SK-MEL-5 (cell line): Measurements from ENCODE around the gene RTKN. TPM values are rescaled to one million over a fixed set of nuclear protein-coding genes. Genes with fewer than 3 reads are reported as not detected.
"Not testable (repeated sequence)": the region's sequence is repeated elsewhere in the genome, so short reads cannot be mapped to it uniquely, and the experiment has no call there.

Source experiments
- DNase-seq: peaks from one replicate; pipeline ENCODE4 v3.0.0-alpha.2; 2016; ENCODE audit warnings: low read depth, low spot score
- in situ Hi-C: cut with HindIII; loops from 2 replicates; pipeline ENCODE4 v1.10.0; 2016; ENCODE audit warnings: low sequenced_read_pairs, high pct_unique_total_duplicates, low pct_unique_long_range_greater_than_20kb
- polyA plus RNA-seq, 2 experiments: library from polyadenylated mRNA; depleted of rRNA; stranded (reverse); fragments of >200 nt; gene quantifications; 2 replicates each; pipeline ENCODE4 v1.2.3, GENCODE V29; 2015
- total RNA-seq: library from RNA; depleted of rRNA; stranded (reverse); fragments of >200 nt; shearing (Covaris generic); gene quantifications from 2 replicates; pipeline ENCODE4 v1.2.3, GENCODE V29; 2014; rRNA removed

RTKN gene, protein sequence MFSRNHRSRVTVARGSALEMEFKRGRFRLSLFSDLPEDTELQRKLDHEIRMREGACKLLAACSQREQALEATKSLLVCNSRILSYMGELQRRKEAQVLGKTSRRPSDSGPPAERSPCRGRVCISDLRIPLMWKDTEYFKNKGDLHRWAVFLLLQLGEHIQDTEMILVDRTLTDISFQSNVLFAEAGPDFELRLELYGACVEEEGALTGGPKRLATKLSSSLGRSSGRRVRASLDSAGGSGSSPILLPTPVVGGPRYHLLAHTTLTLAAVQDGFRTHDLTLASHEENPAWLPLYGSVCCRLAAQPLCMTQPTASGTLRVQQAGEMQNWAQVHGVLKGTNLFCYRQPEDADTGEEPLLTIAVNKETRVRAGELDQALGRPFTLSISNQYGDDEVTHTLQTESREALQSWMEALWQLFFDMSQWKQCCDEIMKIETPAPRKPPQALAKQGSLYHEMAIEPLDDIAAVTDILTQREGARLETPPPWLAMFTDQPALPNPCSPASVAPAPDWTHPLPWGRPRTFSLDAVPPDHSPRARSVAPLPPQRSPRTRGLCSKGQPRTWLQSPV
- 56.1 and 59.5 TPM in 2 replicates for total RNA-seq
- polyA plus RNA-seq (2015; cell fraction: cytosol; rRNA removed) = 69.4 and 76.8 TPM in 2 replicates
- polyA plus RNA-seq (2015; cell fraction: nucleus; rRNA removed) = 203 and 204 TPM in 2 replicates

DNA sequence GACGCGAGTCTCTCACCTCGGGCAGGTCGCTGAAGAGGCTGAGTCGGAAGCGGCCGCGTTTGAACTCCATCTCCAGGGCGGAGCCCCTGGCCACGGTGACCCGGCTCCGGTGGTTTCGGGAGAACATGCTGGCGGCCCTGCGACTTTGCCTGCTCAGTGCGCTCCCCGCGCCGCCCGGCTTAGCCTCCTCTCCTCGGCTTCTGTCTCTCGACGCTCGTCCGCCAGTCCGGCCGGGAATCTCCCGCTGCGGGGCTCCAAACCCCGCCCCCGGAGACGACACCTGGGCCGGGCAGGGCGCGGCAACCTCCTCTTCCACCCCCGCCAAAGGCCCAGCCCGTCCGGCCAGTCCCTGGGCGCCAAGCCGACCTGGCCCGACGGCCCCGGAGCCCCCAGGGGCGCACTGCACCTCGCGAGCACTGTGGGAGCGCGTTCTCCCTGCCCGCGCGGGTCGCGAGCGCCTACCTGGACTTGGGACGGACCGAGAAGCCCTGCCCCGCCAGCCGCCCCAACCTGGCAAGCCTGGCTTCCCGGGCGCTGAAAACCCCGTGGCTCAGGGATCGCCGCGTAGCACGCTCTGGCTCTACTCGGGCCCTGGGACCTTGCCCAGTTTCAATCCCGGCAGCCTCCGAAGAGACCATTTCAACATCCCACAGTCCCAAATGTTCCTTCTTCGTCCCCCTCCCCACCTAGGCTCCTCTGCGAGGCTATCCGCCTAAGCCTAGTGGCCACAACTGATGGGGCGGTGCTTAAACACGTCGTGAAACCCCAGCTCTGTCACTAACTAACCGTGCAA, at the start of gene RTKN:
Gene RTKN (minus strand): TSS at position 248 of the 793 bp plus-strand sequence. CDS start 121 bp downstream, at position 127.
- in situ Hi-C loops = no loop called here
- no peak for DNase-seq

DNA sequence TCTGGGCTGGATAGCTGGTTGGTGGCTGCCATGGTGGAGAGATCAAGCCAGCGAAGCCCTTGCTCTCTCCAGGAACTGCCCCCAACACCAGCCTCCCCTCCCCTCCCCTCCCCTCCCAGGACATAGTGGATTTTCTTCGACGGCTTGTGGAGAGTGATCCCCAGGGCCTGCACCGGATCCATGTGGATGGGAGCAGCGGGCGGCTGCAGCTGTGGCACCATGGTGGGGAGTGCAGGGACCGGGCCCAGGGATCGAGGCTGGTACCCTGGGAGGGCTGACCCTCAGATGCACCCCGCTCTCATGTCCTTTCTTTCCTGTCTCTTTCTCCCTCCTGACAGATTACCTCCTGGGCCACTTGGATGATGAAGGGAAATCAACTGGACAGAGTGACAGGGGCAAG, 48.2 kb upstream of the RTKN start:
- in situ Hi-C loops = no loop called here
- no peak for DNase-seq

DNA sequence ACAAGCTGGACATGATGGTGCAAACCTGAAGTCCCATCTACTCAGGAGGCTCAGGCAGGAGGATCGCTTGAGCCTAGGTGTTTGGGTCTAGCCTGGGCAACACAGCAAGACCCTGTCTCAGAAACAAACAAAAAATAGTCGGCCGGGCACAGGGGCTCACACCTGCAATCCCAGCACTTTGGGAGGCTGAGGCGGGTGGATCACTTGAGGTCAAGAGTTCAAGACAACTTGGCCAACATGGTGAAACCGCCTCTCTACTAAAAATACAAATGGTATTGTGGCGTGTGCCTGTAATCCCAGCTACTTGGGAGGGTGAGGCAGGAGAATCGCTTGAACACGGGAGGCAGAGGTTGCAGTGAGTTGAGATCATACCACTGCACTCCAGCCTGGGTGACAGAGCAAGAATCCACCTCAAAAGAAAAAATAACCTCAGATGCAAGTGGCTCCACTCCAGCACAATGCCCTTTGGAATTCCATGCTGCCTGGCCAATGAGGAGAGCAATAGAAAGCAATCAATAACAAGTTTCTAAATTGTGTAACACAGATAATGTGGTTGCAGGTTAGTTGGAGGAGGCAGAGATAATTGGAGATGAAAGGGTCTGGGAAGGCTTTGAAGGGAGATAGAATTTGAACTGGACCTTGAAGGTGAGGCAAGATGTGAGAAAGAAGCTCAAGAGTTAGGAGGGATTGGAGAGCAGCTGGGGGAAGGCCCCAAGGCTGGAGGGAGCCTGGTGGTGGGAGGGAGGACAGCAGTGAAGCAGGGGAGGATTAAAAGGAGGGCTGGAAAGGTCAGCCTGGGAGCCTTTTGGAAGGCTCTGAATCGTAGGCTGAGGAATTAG, 47.1 kb upstream of the RTKN start:
- in situ Hi-C loops = no loop called here
- DNase-seq = no peak

DNA sequence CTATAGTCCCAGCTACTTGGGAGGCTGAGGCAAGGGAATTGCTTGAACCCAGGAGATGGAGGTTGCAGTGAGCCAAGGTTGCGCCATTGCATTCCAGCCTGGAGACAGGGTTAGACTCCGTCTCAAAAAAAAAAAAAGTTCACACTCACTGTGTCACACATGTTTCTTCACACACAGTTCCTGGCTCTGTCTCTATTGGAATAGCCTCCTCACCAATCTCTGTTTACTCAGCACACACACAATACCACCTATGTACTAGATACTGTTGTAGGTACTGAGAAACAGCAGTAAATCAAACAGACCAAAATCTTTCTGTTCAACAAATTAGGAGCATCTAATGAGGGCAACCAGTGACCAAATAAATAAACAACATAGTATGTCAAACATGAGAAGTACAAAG, 44.4 kb upstream of the RTKN start:
- DNase-seq = no peak
- in situ Hi-C loops = no loop called here

DNA sequence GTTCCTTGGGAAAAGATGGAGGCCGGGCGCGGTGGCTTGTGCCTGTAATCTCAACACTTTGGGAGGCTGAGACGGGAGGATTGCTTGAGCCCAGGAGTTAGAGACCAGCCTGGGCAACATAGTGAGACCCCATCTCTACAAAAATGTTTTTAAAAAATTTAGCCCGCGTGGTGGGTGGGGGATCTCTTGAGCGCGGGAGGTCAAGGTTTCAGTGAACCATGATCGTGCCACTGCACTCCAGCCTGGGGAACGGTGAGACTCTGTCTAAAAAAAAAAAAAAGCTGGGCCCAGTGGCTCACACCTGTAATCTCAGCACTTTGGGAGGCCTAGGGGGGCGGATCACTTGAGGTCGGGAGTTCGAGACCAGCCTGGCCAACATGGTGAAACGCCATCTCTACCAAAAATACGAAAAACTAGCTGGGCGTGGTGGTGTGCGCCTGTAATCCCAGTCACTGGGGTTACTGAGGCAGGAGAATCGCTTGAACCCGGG, 42.0 kb upstream of the RTKN start:
- DNase-seq, in situ Hi-C loops: not testable (repeated sequence)

DNA sequence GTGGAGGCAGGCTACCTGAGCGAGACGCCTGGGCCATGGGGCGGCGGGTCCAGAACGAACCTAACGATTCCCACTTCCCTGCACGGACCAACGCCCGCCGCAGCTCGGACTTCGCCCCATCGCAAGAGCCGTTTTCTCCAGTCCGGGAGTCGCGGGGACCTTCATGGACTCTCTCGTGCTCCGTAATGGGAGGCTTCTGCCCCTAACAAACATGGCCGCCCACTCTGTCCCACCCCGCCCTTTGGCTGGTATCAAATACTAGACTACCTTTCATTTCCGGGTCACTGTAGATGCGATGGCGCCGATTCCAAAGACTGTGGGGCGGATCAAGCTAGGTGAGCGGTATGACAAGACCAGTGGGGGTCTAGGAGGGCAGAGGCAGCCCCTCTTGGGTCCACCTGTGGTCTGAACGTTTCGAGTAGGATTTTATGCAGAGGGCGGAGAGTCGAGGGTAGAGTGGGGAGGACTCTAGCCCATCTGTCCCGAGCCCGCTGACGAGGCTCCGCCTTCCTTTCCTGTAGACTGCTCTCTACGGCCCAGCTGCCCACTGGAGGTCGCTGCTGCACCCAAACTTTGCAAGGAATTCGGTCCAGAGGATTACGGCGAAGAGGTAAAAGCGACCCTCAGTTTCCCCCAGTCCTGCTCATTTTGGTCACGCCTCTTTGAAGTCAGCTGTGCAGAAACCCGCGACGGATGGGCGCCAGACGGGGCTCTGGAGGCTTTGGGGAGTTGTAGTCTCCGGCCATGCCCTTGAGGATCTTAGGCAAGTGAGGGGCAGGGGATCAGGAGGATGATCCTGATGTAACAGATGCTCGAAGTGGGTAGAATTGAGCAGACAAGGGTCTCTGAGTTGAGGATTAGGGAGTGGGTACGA, 41.3 kb upstream of the RTKN start, which contains the start of the genes CCDC142 and TTC31:
Gene CCDC142 (minus strand): TSS at position 198 of the 874 bp plus-strand sequence. CDS start 161 bp downstream, at position 37.
Gene TTC31 (plus strand): TSS at position 281 of the 874 bp plus-strand sequence. CDS start 15 bp downstream, at position 296.
- peak; percentile 97 for DNase-seq
- in situ Hi-C loops = no loop called here

DNA sequence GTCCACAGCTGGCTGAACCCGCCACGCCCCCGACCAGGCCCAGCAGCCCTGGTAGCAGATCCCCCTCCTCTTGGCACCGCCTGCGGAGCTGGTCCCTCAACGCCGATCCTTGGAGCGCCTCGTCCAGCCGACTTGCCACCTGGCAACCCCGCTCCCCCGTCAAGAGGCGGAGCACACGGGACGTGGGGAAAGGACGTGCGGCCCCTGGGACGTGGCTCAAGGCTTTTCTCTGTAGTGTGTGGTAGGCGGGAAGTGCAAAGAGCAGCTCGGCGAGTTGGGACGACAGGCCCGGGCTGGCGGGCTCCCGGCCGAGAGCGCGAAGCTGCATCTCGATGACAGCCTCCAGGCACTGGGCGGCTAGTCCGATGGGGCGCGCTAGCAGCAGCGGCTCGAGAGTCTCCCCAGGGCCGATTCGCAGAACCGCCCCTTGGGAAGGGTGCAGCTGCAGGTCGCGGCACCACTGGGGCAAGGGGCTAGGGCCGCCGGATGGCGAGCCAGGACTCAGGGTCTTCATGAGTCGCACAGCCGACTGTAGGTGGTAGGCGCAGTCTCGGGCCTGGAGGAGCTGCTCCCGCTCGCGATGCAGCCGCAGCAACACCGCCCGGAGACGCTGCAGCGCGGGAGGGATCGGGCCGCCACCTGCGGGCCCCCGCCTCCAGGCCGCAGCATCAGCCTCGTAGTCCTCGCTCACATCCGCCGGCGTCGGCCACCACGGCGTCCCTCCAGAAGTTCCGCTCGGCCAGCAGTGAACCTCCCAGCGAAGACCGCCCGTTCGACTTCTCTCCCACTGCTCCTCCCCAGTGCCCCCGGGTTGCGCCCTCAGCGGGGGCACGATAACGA, 40.4 kb upstream of the RTKN start:
- no peak for DNase-seq
- in situ Hi-C loops = no loop called here

DNA sequence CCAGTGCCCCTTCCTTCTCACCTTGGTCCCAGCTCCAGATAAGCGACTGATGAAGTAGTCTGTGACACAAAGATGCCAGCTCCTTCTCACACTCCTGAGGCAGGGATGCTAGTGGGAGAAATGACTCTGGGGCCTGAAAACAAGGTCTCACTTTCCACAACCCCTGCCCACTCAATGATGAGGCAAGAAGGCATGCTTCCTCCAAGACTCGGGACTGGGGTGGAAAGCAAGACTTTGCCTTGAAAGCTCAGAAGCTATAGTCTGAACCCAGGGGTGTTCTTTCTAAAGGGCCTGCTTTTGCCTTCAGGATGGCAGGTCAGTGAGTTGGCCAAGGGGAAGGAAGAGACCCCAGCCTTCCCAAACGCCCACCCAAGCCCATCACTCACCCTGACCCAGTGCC, 39.7 kb upstream of the RTKN start:
- no peak for DNase-seq
- in situ Hi-C loops = no loop called here

DNA sequence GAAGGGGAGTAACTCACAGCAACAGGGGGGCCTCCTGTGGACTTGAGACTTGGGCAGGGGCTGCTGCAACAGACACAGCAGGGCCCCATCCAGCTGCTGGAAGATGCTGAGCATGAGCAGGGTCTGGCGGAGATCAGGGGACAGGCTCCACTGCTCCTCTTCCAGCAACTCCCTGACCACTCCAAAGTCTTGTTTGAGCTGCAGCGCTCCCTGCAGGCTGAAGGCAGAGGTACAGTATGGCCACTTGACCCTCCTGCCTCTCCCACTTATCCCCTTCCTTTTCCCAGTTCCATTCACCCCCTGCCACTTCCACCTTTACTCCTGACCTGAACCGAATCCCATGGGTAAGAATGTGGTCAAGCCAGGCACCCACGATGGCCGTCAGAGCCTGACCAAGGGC, 33.2 kb upstream of the RTKN start:
- DNase-seq = peak; percentile 53

DNA sequence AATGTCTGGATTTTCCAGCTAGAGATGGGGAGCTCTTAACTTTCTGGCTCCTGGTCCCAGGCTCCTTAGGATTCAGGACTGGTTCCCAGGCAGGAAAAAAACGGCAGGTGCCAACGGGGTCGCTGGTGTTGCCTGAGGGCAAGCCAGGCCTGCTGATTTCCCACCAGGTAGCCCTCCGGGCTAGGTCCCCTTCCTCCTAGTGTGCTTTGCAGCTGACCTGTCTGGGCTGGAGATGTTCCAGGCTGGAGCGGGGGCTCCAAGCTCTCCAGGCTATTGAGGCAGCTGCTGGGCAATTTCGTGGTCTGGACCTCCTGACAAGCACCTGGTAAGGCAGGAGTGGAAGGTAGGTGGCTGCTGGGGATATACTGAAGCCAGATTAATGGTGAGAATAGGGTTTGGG, 32.7 kb upstream of the RTKN start:
- in situ Hi-C loops = no loop called here
- no peak for DNase-seq

More for the DNA sequence above, 33.2 kb upstream of the RTKN start:
- in situ Hi-C loops = no loop called here

DNA sequence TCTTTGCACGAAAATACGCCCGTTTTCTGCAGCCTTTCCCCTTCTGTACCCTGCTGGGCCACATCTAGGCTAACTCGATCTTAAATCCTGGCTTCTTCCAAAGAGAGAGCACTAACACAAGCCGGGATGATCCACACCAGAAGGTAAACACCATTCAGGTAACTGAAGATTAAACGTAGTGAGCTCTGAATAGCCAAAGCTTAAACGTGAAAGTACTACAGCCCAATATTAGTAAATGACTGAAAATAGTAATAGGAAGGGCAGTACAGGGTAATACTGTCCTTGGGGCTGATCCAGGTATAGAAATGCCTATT, 31.2 kb upstream of the RTKN start:
- in situ Hi-C loops = no loop called here

DNA sequence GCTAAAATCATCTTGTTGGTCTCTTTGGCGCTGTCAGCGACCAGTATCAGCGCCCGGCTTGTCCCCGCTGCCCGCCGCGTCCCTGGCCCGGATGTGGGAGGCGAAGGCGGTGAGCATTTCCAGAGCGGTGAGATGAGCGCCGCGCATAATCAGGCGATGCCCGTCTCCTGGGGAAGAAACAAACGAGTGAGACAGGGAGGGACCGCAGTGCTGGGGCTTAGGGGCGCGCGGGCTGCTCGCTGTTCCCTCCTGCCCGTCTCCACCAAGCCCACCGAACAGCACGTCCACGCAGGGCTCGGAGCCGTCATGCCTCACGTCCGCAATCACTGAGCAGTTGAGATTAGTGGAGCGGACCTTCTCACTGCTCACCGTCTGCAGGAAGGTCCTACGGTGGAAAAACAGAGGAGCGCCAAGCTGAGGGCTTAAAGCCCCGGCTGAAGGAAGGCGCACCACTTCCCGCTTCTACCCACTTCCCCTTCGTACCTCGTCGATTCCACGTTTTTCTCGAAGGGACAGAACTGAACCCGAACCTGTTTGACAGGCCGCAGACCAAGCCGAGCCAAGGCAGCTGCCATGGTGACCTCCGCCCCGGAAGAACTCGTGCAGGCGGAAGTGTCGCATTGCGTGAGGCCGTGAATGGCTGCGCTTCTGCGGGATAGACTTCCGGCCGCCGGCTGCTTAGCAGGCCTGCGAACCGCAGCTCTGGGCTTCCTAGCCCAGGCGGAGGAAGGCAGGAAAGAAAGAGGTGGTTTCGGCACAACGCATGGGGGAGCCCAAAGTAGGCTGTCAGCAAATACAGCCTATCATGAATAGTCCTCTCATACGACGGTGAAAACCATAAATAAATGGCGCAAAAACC, 30.6 kb upstream of the RTKN start, which contains the start of gene MRPL53:
Gene MRPL53 (minus strand): TSS at position 595 of the 859 bp plus-strand sequence. CDS start 20 bp downstream, at position 575.
- in situ Hi-C loops = no loop called here
- DNase-seq = peak; percentile 93

More for the DNA sequence above, 31.2 kb upstream of the RTKN start:
- DNase-seq = no peak

DNA sequence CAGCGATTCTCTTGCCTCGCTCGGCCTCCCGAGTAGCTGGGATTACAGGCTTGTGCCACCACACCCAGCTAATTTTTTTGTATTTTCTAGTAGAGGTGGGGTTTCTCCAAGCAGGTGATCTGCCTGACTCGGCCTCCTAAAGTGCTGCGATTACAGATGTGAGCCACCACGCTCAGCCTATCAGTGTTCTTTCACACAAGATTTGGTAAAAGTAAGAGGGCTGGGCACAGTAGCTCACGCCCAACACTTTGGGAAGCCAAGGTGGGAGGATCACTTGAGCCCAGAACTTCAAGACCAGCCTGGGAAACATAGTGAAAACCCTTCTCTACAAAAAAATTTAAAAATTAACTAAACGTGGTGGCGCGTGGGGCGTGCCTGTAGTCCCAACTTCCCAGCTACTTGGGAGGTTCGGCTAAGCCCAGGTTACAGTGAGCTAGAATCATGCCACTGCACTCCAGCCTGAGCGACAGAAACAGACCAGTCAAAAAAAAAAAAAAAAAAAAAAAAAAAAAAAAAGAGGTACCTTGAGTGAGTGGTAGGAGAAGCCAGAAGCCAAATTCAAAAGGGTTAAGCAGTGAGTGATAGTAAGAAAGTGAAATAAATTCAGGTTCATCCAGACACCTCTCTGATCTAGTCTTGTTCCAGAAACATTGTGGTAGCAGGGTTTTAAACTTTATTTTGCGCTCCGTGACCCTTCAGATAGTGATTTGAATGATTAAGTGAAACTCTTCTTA, 29.8 kb upstream of the RTKN start:
- DNase-seq = no peak
- in situ Hi-C loops = no loop called here

DNA sequence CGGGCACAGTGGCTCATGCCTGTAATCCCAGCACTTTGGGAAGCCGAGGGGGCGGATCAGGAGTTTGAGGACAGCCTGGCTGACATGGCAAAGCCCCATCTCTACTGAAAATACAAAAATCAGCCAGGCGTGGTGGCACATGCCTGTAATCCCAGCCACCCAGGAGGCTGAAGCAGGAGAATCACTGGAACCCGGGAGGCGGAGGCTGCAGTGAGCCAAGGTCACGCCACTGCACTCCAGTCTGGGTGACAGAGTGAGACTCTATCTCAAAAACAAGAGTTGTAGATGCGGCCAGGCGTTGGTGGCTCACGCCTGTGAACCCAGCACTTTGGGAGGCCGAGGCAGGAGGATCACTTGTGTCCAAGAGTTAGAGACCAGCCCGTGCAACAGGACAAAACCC, 29.0 kb upstream of the RTKN start:
- in situ Hi-C loops, DNase-seq: not testable (repeated sequence)
